NCI-H69 (cell line): ENCODE measurements around the gene PRDM16.

Experiments
- DNase-seq: peaks from one replicate; lab custom pipeline; 2025; lab: John Stamatoyannopoulos, UW

The PRDM16 gene

GRCh38 chr1:3356827-3357460 is 287.9 kb downstream of the PRDM16 start:
- DNase-seq: no peak

GRCh38 chr1:3357526-3358297 is 288.7 kb downstream of the PRDM16 start:
- DNase-seq: no peak

- peak; percentile 53 for DNase-seq
Measured at GRCh38 chr1:3359351-3359750, 290.3 kb downstream of the PRDM16 start.

- DNase-seq: peak; percentile 45
Measured at GRCh38 chr1:3359756-3360440, 290.9 kb downstream of the PRDM16 start.

GRCh38 chr1:3360646-3361257 is 291.7 kb downstream of the PRDM16 start:
- DNase-seq: no peak

- DNase-seq: no peak
Measured at GRCh38 chr1:3363023-3363422, 294.0 kb downstream of the PRDM16 start.

GRCh38 chr1:3363756-3364155 is 294.8 kb downstream of the PRDM16 start:
- DNase-seq: no peak

GRCh38 chr1:3364551-3364950 is 295.5 kb downstream of the PRDM16 start:
- no peak for DNase-seq

GRCh38 chr1:3364983-3365382 is 296.0 kb downstream of the PRDM16 start:
- DNase-seq: no peak

- DNase-seq: no peak
Measured at GRCh38 chr1:3365523-3366125, 296.6 kb downstream of the PRDM16 start.

GRCh38 chr1:3366126-3367051 is 297.4 kb downstream of the PRDM16 start:
- no peak for DNase-seq

- DNase-seq: no peak
Measured at GRCh38 chr1:3367376-3367775, 298.4 kb downstream of the PRDM16 start.

GRCh38 chr1:3368059-3368458 is 299.1 kb downstream of the PRDM16 start:
- DNase-seq: no peak

- DNase-seq: no peak
Measured at GRCh38 chr1:3368711-3369445, 299.9 kb downstream of the PRDM16 start.

- no peak for DNase-seq
Measured at GRCh38 chr1:3369446-3370076, 300.6 kb downstream of the PRDM16 start.

GRCh38 chr1:3370856-3371703 is 302.1 kb downstream of the PRDM16 start:
- no peak for DNase-seq

- DNase-seq: no peak
Measured at GRCh38 chr1:3372317-3372716, 303.3 kb downstream of the PRDM16 start.

GRCh38 chr1:3373175-3373574 is 304.2 kb downstream of the PRDM16 start:
- DNase-seq: no peak
